Measurements from ENCODE around the gene CPNE2. TPM values are rescaled to one million over a fixed set of nuclear protein-coding genes. Genes with fewer than 3 reads are reported as not detected.

CPNE2 gene
- total RNA-seq, 1 experiment from 2014 or later = 43.4 TPM

GRCh38 chr16:57118461-57119084 is 26.2 kb downstream of the CPNE2 start:
- no TSS peak for BruUV-seq (replicated peaks)
- Histone ChIP-seq H3K27me3 (ENCODE audit: control insufficient read depth, insufficient read depth, low read length) (no peaks in the 10 kb centered on the region), H3K36me3 (ENCODE audit: control insufficient read depth, insufficient read depth, low read length) (no peaks in the 10 kb centered on the region), H3K4me3 (ENCODE audit: low read depth in 2 of 2, low read length in 2 of 2) (no peak overlapping the region), H3K9me3 (ENCODE audit: control insufficient read depth, insufficient read depth, low read depth, low read length) (no peaks in the 10 kb centered on the region), H3K4me1 (ENCODE audit: control insufficient read depth, insufficient read depth, low read length) (no peaks in the 10 kb centered on the region), H3K27ac (ENCODE audit: low read length) (no peak overlapping the region)
- no peak for ATAC-seq
- intact Hi-C loops (cut with micrococcal nuclease; ENCODE audit: unreplicated experiment) (no loop called here), in situ Hi-C loops (cut with HindIII; ENCODE audit: low pct_unique_long_range_greater_than_20kb, low sequenced_read_pairs) (no loop called here)
- no peak for TF ChIP-seq CTCF (IDR thresholded peaks at IDR 0.05)
- TF ChIP-seq SIN3A (IDR thresholded peaks at IDR 0.05; ENCODE audit: borderline replicate concordance, insufficient read depth, low read depth, low read length) = no peak
- no peak for TF ChIP-seq REST (IDR thresholded peaks at IDR 0.05; ENCODE audit: insufficient read depth in 1 of 2, low read depth in 2 of 2, low read length in 1 of 2)
- TF ChIP-seq POLR2AphosphoS5 (IDR thresholded peaks at IDR 0.05; ENCODE audit: low read depth, low read length) = no peak
- TF ChIP-seq TCF7L2 (IDR thresholded peaks at IDR 0.05; ENCODE audit: low read depth, low read length) = no peak
- no peak for DNase-seq (ENCODE audit: low read depth, low spot score)
- POLR2A ChIA-PET = no interaction called here
- CTCF ChIA-PET = interaction anchor here (0.6 kb wide), 1 partner anchor 196 kb away, joined by 8 read pairs; no protein-coding TSS in a partner anchor

- Histone ChIP-seq H3K4me1 (ENCODE audit: control insufficient read depth, insufficient read depth, low read length) (no peaks in the 10 kb centered on the region), H3K4me3 (ENCODE audit: low read depth in 2 of 2, low read length in 2 of 2) (no peak overlapping the region), H3K27ac (ENCODE audit: low read length) (no peak overlapping the region), H3K36me3 (ENCODE audit: control insufficient read depth, insufficient read depth, low read length) (no peaks in the 10 kb centered on the region), H3K27me3 (ENCODE audit: control insufficient read depth, insufficient read depth, low read length) (no peaks in the 10 kb centered on the region), H3K9me3 (ENCODE audit: control insufficient read depth, insufficient read depth, low read depth, low read length) (no peaks in the 10 kb centered on the region)
- in situ Hi-C loops (cut with HindIII; ENCODE audit: low pct_unique_long_range_greater_than_20kb, low sequenced_read_pairs) = no loop called here
- TF ChIP-seq CTCF (IDR thresholded peaks at IDR 0.05) (no peak), SIN3A (IDR thresholded peaks at IDR 0.05; ENCODE audit: borderline replicate concordance, insufficient read depth, low read depth, low read length) (no peak), TCF7L2 (IDR thresholded peaks at IDR 0.05; ENCODE audit: low read depth, low read length) (no peak), POLR2AphosphoS5 (IDR thresholded peaks at IDR 0.05; ENCODE audit: low read depth, low read length) (no peak), REST (IDR thresholded peaks at IDR 0.05; ENCODE audit: insufficient read depth in 1 of 2, low read depth in 2 of 2, low read length in 1 of 2) (no peak)
- intact Hi-C loops (cut with micrococcal nuclease; ENCODE audit: unreplicated experiment) = no loop called here
- POLR2A ChIA-PET = no interaction called here
- DNase-seq (ENCODE audit: low read depth, low spot score) = no peak
- BruUV-seq (replicated peaks) = no TSS peak
- no peak for ATAC-seq
- CTCF ChIA-PET = no interaction called here
Measured at GRCh38 chr16:57123216-57123973, 31.0 kb downstream of the CPNE2 start.
